Neural crest cell (in vitro differentiated cells): Measurements from ENCODE around the gene DCLRE1A. TPM values are rescaled to one million over a fixed set of nuclear protein-coding genes. Genes with fewer than 3 reads are reported as not detected.
A peak's percentile ranks its signal among the peaks of the same experiment; 100 is the strongest.

Experiments
- DNase-seq: peaks from one replicate; pipeline ENCODE4 v3.0.0; 2021; ENCODE audit warnings: low read depth, mixed read lengths, low spot score
- H3K27ac Mint-ChIP-seq: one replicate; pipeline ENCODE4 v1.8.0; 2021; ENCODE audit warnings: mild to moderate bottlenecking, mixed read lengths; ENCODE audit not compliant: unreplicated experiment
- H3K27me3 Mint-ChIP-seq: 2 replicates; pipeline ENCODE4 v1.8.0; 2021; ENCODE audit warnings: low read depth, mild to moderate bottlenecking, mixed read lengths
- H3K36me3 Mint-ChIP-seq: 2 replicates; pipeline ENCODE4 v1.8.0; 2021; ENCODE audit warnings: low read depth, mild to moderate bottlenecking, mixed read lengths
- H3K4me1 Mint-ChIP-seq: 2 replicates; pipeline ENCODE4 v1.8.0; 2021; ENCODE audit warnings: mixed read lengths
- H3K4me3 Mint-ChIP-seq: one replicate; pipeline ENCODE4 v1.8.0; 2021; ENCODE audit warnings: mild to moderate bottlenecking, mixed read lengths
- H3K9me3 Mint-ChIP-seq: 2 replicates; pipeline ENCODE4 v1.8.0; 2021; ENCODE audit warnings: mixed read lengths
- long read RNA-seq: library from polyadenylated mRNA; unstranded; transcript quantifications from one replicate; pipeline ENCODE4 v2.0.0, GENCODE V29; 2020
- total RNA-seq: library from RNA; stranded (reverse); gene quantifications from 2 replicates; pipeline ENCODE4 v1.2.1, GENCODE V29; 2021
- TF ChIP-seq, protein P1 (sequence below): fragments of 200-600 bp; sonication (generic); conservative IDR thresholded peaks from 2 replicates; pipeline ENCODE4 v1.5.0; 2021; ENCODE audit warnings: antibody characterized with exemption, mild to moderate bottlenecking

The DCLRE1A gene
- 19.2 and 19.4 TPM in 2 replicates for total RNA-seq
- long read RNA-seq, full-length matches to known transcripts, result 22 of 61 reads
- long read RNA-seq, partial matches to known transcripts, result 35 of 61 reads
- long read RNA-seq, other reads (novel, unspliced or antisense), result 4 of 61 reads

DNA sequence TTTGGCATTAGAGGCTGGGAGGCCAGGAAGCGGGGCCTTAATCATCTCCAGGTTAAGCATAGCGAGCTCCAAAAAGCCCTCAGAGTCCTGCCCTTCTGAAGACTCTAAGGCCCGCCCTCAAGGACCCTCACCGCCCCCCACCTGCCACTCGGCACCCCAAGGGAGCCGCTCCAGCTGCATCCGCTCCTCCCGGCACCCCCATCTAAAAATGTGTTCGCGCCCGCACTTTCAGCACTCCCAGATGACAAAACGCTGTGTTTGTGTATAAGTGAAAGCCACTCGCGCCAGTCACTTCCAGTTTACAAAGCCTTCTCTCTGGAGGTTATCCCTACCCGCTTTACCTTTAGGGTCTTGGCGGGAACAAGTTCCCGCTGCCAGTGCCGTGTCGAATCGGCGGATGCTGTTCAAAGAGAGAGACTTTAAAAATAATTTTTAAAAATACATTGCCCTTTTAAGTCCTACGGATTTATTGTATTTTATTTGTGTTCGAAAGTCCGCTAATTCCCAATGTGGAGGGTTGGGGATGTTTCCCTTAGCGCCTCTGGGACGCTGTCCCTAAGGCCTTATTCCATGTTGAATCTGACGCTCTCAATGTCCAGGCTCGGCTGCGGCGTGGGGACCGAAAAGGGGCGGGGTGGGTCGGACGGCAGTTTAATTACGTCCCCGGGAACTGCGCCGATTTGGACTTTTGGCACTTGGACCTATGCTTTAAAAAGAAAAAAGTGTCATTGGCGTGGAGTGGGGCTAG lies at the start of gene DCLRE1A, which contains the start of gene NHLRC2:
Gene DCLRE1A (minus strand): TSS at position 70 of the 748 bp plus-strand sequence. CDS start 900 bp downstream, outside the sequence.
Gene NHLRC2 (plus strand): TSS at position 649 of the 748 bp plus-strand sequence. CDS start 212 bp downstream, outside the sequence.
- Mint-ChIP-seq H3K9me3 (no peaks in the 10 kb centered on the region), H3K27me3 (no peaks in the 10 kb centered on the region), H3K27ac (peak within 1 kb of the TSS; percentile 99), H3K4me1 (peaks cover 63% of the 10 kb centered on the region), H3K36me3 (peaks cover 9% of the 10 kb centered on the region), H3K4me3 (peak within 1 kb of the TSS; percentile 98)
- DNase-seq, result peak; percentile 75
- TF ChIP-seq, protein P1, sequence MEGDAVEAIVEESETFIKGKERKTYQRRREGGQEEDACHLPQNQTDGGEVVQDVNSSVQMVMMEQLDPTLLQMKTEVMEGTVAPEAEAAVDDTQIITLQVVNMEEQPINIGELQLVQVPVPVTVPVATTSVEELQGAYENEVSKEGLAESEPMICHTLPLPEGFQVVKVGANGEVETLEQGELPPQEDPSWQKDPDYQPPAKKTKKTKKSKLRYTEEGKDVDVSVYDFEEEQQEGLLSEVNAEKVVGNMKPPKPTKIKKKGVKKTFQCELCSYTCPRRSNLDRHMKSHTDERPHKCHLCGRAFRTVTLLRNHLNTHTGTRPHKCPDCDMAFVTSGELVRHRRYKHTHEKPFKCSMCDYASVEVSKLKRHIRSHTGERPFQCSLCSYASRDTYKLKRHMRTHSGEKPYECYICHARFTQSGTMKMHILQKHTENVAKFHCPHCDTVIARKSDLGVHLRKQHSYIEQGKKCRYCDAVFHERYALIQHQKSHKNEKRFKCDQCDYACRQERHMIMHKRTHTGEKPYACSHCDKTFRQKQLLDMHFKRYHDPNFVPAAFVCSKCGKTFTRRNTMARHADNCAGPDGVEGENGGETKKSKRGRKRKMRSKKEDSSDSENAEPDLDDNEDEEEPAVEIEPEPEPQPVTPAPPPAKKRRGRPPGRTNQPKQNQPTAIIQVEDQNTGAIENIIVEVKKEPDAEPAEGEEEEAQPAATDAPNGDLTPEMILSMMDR, result no peak

GRCh38 chr10:113899952-113900598 lies 46.2 kb upstream of the DCLRE1A start:
- Mint-ChIP-seq H3K27me3 (no peaks in the 10 kb centered on the region), H3K4me3 (no peak overlapping the region), H3K4me1 (peaks cover under 1% of the 10 kb centered on the region), H3K27ac (no peak overlapping the region), H3K9me3 (no peaks in the 10 kb centered on the region), H3K36me3 (peaks cover 9% of the 10 kb centered on the region)
- TF ChIP-seq, protein P1, result no peak
- no peak for DNase-seq

GRCh38 chr10:113897693-113898618 lies 44.1 kb upstream of the DCLRE1A start:
- no peaks in the 10 kb centered on the region for H3K9me3 Mint-ChIP-seq
- H3K4me1 Mint-ChIP-seq, result peaks cover 10% of the 10 kb centered on the region
- H3K36me3 Mint-ChIP-seq, result peaks cover 10% of the 10 kb centered on the region
- TF ChIP-seq, protein P1, result no peak
- no peak overlapping the region for H3K27ac Mint-ChIP-seq
- DNase-seq, result no peak
- H3K4me3 Mint-ChIP-seq, result no peak overlapping the region
- no peaks in the 10 kb centered on the region for H3K27me3 Mint-ChIP-seq

- no peaks in the 10 kb centered on the region for H3K9me3 Mint-ChIP-seq
- TF ChIP-seq, protein P1, result no peak
- DNase-seq, result no peak
- no peaks in the 10 kb centered on the region for H3K27me3 Mint-ChIP-seq
- no peak overlapping the region for H3K4me3 Mint-ChIP-seq
- peaks cover 21% of the 10 kb centered on the region for H3K36me3 Mint-ChIP-seq
- H3K27ac Mint-ChIP-seq, result no peak overlapping the region
- H3K4me1 Mint-ChIP-seq, result peaks cover 10% of the 10 kb centered on the region
Measured at GRCh38 chr10:113895018-113895417, 41.1 kb upstream of the DCLRE1A start.

GRCh38 chr10:113894581-113894980 lies 40.7 kb upstream of the DCLRE1A start:
- Mint-ChIP-seq H3K27me3 (no peaks in the 10 kb centered on the region), H3K4me1 (peaks cover 10% of the 10 kb centered on the region), H3K4me3 (no peak overlapping the region), H3K27ac (peak overlapping the region; percentile 30), H3K36me3 (peaks cover 26% of the 10 kb centered on the region), H3K9me3 (no peaks in the 10 kb centered on the region)
- TF ChIP-seq, protein P1, result no peak
- no peak for DNase-seq
